Prostate gland (tissue), 2 donors: ENCODE results near the gene FRZB.

Source experiments
- POLR2A ChIP-seq: fragments of 450-650 bp; IDR thresholded peaks from one replicate; pipeline ENCODE4 v1.6.1; 2016; ENCODE audit warnings: antibody characterized with exemption, mild to moderate bottlenecking
- TF ChIP-seq, protein P1 (sequence below), 4 experiments: fragments of 200-600 bp in 2 of 4; fragments of 450-650 bp in 2 of 4; sonication (generic) in 2 of 4; IDR thresholded peaks; 1 replicate in 3 of 4; 2 replicates in 1 of 4; pipeline ENCODE4 v1.5.1; 2016 to 2019; ENCODE audit warnings: antibody characterized with exemption in 4 of 4, mild to moderate bottlenecking in 2 of 4, moderate library complexity in 2 of 4

DNA sequence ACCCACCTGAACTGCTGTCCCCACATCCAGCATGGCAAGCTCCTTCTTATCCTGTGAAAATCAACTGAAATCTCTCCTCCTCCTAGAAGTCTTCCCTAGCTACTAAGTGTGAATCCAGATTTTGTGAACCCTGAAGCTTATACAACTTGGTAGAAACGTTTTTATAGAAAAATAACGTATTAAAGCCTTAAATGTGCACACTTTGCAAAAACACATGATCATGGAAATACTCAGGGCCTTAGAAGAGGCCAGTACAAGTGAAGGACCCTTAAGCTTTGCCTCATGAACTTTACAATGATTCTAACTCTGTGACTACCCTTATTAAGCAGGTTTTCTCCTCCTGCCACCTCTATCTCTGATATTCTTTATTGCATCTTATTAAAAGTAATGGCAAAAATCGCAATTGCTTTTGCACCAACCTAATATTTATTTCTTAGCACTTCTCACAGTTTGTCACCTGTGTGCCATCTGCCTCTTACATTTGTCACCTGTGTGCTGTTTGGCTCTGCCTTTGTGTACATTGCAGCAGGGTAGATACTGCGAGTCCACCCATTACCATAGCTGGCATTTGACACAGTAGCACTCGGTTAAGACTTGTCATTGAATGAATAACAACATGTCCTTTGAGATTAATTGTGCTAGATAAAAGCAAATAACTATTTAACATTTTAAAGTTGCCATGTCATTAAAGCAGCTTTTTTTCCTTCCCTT lies 42.2 kb downstream of the FRZB start:
- TF ChIP-seq, protein P1, sequence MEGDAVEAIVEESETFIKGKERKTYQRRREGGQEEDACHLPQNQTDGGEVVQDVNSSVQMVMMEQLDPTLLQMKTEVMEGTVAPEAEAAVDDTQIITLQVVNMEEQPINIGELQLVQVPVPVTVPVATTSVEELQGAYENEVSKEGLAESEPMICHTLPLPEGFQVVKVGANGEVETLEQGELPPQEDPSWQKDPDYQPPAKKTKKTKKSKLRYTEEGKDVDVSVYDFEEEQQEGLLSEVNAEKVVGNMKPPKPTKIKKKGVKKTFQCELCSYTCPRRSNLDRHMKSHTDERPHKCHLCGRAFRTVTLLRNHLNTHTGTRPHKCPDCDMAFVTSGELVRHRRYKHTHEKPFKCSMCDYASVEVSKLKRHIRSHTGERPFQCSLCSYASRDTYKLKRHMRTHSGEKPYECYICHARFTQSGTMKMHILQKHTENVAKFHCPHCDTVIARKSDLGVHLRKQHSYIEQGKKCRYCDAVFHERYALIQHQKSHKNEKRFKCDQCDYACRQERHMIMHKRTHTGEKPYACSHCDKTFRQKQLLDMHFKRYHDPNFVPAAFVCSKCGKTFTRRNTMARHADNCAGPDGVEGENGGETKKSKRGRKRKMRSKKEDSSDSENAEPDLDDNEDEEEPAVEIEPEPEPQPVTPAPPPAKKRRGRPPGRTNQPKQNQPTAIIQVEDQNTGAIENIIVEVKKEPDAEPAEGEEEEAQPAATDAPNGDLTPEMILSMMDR (IDR thresholded peaks at IDR 0.05) = no peak
- TF ChIP-seq POLR2A = no peak
